Measurements from ENCODE around the gene VSTM2B. TPM values are rescaled to one million over a fixed set of nuclear protein-coding genes. Genes with fewer than 3 reads are reported as not detected.
"Not testable (repeated sequence)": the region's sequence is repeated elsewhere in the genome, so short reads cannot be mapped to it uniquely, and the experiment has no call there.

VSTM2B gene
- total RNA-seq, 1 donor from 2014 or later = not detected

- intact Hi-C loops (cut with micrococcal nuclease) = no loop called here
Measured at GRCh38 chr19:29544656-29545360, 19.0 kb downstream of the VSTM2B start.

GRCh38 chr19:29545447-29545846 is 19.7 kb downstream of the VSTM2B start:
- intact Hi-C loops (cut with micrococcal nuclease) = not testable (repeated sequence)

GRCh38 chr19:29545866-29546582 is 20.2 kb downstream of the VSTM2B start:
- intact Hi-C loops (cut with micrococcal nuclease) = no loop called here

GRCh38 chr19:29546583-29547190 is 20.9 kb downstream of the VSTM2B start:
- intact Hi-C loops (cut with micrococcal nuclease) = no loop called here

GRCh38 chr19:29547361-29547960 is 21.7 kb downstream of the VSTM2B start:
- intact Hi-C loops (cut with micrococcal nuclease) = no loop called here

- intact Hi-C loops (cut with micrococcal nuclease) = no loop called here
Measured at GRCh38 chr19:29547981-29548380, 22.2 kb downstream of the VSTM2B start.

GRCh38 chr19:29548483-29549085 is 22.8 kb downstream of the VSTM2B start:
- intact Hi-C loops (cut with micrococcal nuclease) = no loop called here

GRCh38 chr19:29549105-29550070 is 23.6 kb downstream of the VSTM2B start:
- intact Hi-C loops (cut with micrococcal nuclease) = no loop called here

- intact Hi-C loops (cut with micrococcal nuclease) = no loop called here
Measured at GRCh38 chr19:29550896-29551295, 25.1 kb downstream of the VSTM2B start.

GRCh38 chr19:29551774-29552173 is 26.0 kb downstream of the VSTM2B start:
- intact Hi-C loops (cut with micrococcal nuclease) = no loop called here

GRCh38 chr19:29552454-29553280 is 26.9 kb downstream of the VSTM2B start:
- intact Hi-C loops (cut with micrococcal nuclease) = no loop called here

- intact Hi-C loops (cut with micrococcal nuclease) = no loop called here
Measured at GRCh38 chr19:29554149-29554548, 28.4 kb downstream of the VSTM2B start.

GRCh38 chr19:29559110-29559509 is 33.3 kb downstream of the VSTM2B start:
- intact Hi-C loops (cut with micrococcal nuclease) = not testable (repeated sequence)

- intact Hi-C loops (cut with micrococcal nuclease) = no loop called here
Measured at GRCh38 chr19:29559743-29560142, 33.9 kb downstream of the VSTM2B start.

GRCh38 chr19:29560313-29561075 is 34.7 kb downstream of the VSTM2B start:
- intact Hi-C loops (cut with micrococcal nuclease) = no loop called here

- intact Hi-C loops (cut with micrococcal nuclease) = no loop called here
Measured at GRCh38 chr19:29561601-29562000, 35.8 kb downstream of the VSTM2B start.

- intact Hi-C loops (cut with micrococcal nuclease) = no loop called here
Measured at GRCh38 chr19:29562299-29563297, 36.8 kb downstream of the VSTM2B start.
